Uterus (tissue), 2 donors: ENCODE measurements around the gene IRS1.

Experiments
- POLR2A ChIP-seq, 2 donors: fragments of 450-650 bp; IDR thresholded peaks; one replicate each; pipeline ENCODE4 v1.6.1; 2016; ENCODE audit warnings: antibody characterized with exemption in 2 of 2, mild to moderate bottlenecking in 1 of 2, moderate library complexity in 1 of 2
- TF ChIP-seq, protein P1 (sequence below), 4 experiments: fragments of 200-600 bp in 2 of 4; fragments of 450-650 bp in 2 of 4; sonication (generic) in 2 of 4; IDR thresholded peaks; one replicate each; pipeline ENCODE4 v1.5.1; 2016 to 2019; ENCODE audit warnings: antibody characterized with exemption in 4 of 4, mild to moderate bottlenecking in 2 of 4, moderate library complexity in 1 of 4

DNA sequence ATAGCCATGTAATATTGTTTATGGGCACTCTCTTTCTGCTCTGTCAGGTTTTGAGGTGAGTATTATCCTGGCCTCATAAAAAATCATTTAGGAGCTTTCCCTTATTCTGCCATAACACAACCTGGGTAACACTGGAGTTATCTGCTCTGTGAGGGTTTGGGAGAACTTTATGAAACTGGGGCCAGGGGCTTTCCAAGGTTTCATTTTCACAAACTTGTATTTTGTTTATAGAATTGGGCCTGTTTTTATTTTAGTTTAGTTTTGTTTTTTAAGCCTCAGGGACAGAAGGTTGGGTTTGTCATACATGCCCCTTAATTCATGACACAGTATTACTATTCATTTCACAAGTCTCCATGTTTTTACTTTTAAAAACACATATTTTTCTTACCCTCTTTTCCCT, 83.5 kb downstream of the IRS1 start:
- TF ChIP-seq, protein P1, sequence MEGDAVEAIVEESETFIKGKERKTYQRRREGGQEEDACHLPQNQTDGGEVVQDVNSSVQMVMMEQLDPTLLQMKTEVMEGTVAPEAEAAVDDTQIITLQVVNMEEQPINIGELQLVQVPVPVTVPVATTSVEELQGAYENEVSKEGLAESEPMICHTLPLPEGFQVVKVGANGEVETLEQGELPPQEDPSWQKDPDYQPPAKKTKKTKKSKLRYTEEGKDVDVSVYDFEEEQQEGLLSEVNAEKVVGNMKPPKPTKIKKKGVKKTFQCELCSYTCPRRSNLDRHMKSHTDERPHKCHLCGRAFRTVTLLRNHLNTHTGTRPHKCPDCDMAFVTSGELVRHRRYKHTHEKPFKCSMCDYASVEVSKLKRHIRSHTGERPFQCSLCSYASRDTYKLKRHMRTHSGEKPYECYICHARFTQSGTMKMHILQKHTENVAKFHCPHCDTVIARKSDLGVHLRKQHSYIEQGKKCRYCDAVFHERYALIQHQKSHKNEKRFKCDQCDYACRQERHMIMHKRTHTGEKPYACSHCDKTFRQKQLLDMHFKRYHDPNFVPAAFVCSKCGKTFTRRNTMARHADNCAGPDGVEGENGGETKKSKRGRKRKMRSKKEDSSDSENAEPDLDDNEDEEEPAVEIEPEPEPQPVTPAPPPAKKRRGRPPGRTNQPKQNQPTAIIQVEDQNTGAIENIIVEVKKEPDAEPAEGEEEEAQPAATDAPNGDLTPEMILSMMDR (IDR thresholded peaks at IDR 0.05), result no peak
- no peak for TF ChIP-seq POLR2A (IDR thresholded peaks at IDR 0.05)
